ENCODE results near the gene SCAMP3. TPM values are rescaled to one million over a fixed set of nuclear protein-coding genes. Genes with fewer than 3 reads are reported as not detected.

The SCAMP3 gene
- total and polyA plus RNA-seq, 10 of the 15 experiments (the other 5 are each of a cell fraction or from before 2014, with no cell fraction given) = 17.2 to 133 (median 87.3) TPM

DNA sequence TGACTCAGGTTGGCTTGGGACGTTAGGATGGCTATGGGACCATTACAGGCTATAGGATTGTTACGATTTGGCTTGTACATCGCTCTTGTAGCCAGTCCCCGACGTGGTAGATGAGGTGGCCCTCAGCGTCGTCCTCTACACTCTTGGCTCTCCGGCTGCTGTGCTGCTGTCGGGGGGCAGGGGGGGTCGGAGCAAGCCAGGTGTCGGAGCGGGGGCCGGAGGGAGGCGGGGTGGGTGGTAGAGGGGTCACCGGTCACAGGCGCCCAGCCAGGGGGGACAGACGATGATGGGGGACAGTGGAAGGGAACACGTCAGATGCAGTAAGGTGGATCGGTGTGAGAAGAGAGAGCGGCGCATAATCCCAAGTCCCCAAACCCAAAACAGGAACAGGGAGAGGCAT lies 6.5 kb upstream of the SCAMP3 start (continued):
- TF ChIP-seq ZBTB11 (CRISPR knock-in tag; IDR thresholded peaks at IDR 0.05) = no peak
- TF ChIP-seq SUZ12 (IDR thresholded peaks at IDR 0.05; ENCODE audit: unreplicated experiment) = no peak
- no peak for TF ChIP-seq CEBPB (IDR thresholded peaks at IDR 0.05; ENCODE audit: borderline replicate concordance in 1 of 2, low read depth in 2 of 2, low read length in 2 of 2)
- no peak for TF ChIP-seq TARDBP (IDR thresholded peaks at IDR 0.05; ENCODE audit: borderline replicate concordance)
- TF ChIP-seq POLR2A (IDR thresholded peaks at IDR 0.05; ENCODE audit: low read depth, low read length) = no peak
- no peak for TF ChIP-seq RELA (IDR thresholded peaks at IDR 0.05; ENCODE audit: borderline replicate concordance, partially characterized antibody)
- no peak for TF ChIP-seq MAX (IDR thresholded peaks at IDR 0.05; ENCODE audit: low read depth, low read length)
- TF ChIP-seq EP300 (IDR thresholded peaks at IDR 0.05; ENCODE audit: borderline replicate concordance in 1 of 2, control insufficient read depth in 1 of 2, low read depth in 2 of 2, low read length in 2 of 2) = no peak

GRCh38 chr1:155267373-155267772 lies 5.2 kb upstream of the SCAMP3 start:
- no peak overlapping the region for H3K4me2 ChIP-seq (ENCODE audit: control insufficient read depth, insufficient read depth)
- H3K36me3 ChIP-seq (ENCODE audit: control insufficient read depth in 2 of 2, insufficient read depth in 2 of 2, low read length in 1 of 2) = peaks cover 36 to 37% of the 10 kb centered on the region in 2 experiments
- no peak overlapping the region for H3K27ac ChIP-seq (ENCODE audit: control insufficient read depth, insufficient read depth)
- ChIA-PET POLR2A (interaction anchor here (0.6 to 1.4 kb wide), 3 partner anchors 43 to 334 kb away, joined by 3 to 4 read pairs (median 3); no protein-coding TSS in a partner anchor), SMC1A (ENCODE audit: uncharacterized antibody, unreplicated experiment) (interaction anchor here (0.5 to 1.7 kb wide), 3 partner anchors 16 to 503 kb away, joined by 3 to 6 read pairs (median 3); no protein-coding TSS in a partner anchor), RAD21 (ENCODE audit: unreplicated experiment) (interaction anchor here (0.5 to 2.2 kb wide), 2 partner anchors 17 to 551 kb away, joined by 3 to 10 read pairs; no protein-coding TSS in a partner anchor), CTCF (interaction anchor here (1.1 to 5.7 kb wide), 4 partner anchors 11 to 56 kb away, joined by 3 to 51 read pairs (median 3); partner anchors contain the start of gene FDPS)
- in situ Hi-C loops (cut with MboI) = no loop called here
- no peaks in the 10 kb centered on the region for H4K20me1 ChIP-seq (ENCODE audit: control insufficient read depth, insufficient read depth)
- no peaks in the 10 kb centered on the region; the same call in 1 of the 2 replicates for H3K4me1 ChIP-seq (ENCODE audit: control insufficient read depth, insufficient read depth, low read length)
- peaks cover 16% of the 10 kb centered on the region for H3K79me2 ChIP-seq (ENCODE audit: control insufficient read depth, insufficient read depth, low read length)
- ATAC-seq = no peak
- H3K27me3 ChIP-seq (replicated peaks in 1 of 2; ENCODE audit: control insufficient read depth in 2 of 2, insufficient read depth in 2 of 2, low read length in 1 of 2) = no peaks in the 10 kb centered on the region
- no peak for FAIRE-seq
- no peak for DNase-seq (ENCODE audit: low read depth, low spot score)
- H3K9ac ChIP-seq (ENCODE audit: control insufficient read depth, insufficient read depth, low read length) = no peak overlapping the region
- no peak overlapping the region for H2AFZ ChIP-seq (ENCODE audit: control insufficient read depth, low read depth, low read length)
- H3K9me3 ChIP-seq (replicated peaks; ENCODE audit: control insufficient read depth, insufficient read depth, low read length) = no peaks in the 10 kb centered on the region
- intact Hi-C loops (cut with micrococcal nuclease; ENCODE audit: unreplicated experiment) = no loop called here
- no TSS peak for BruUV-seq (replicated peaks)
- H3K4me3 ChIP-seq = no peak overlapping the region
- 98% methylated on average over 2 of the region's 2 CpGs for WGBS (ENCODE audit: insufficient coverage, insufficient replicate concordance, low lambda C conversion rate, missing lambda C conversion rate)
- TF ChIP-seq ZNF687 (IDR thresholded peaks at IDR 0.05) (no peak), ZNF24 (IDR thresholded peaks at IDR 0.05) (no peak), YBX1 (IDR thresholded peaks at IDR 0.05) (no peak), STAT1 (conservative IDR thresholded peaks at IDR 0.05) (no peak), SRF (IDR thresholded peaks at IDR 0.05; ENCODE audit: low read depth in 2 of 2, low read length in 2 of 2) (no peak), EGR1 (IDR thresholded peaks at IDR 0.05; ENCODE audit: borderline replicate concordance in 1 of 2, low read depth in 2 of 2, low read length in 2 of 2) (no peak)

Data from GM12878 (cell line).